ENCODE data around the gene C12orf57. TPM values are rescaled to one million over a fixed set of nuclear protein-coding genes. Genes with fewer than 3 reads are reported as not detected.

The C12orf57 gene
- total and polyA plus RNA-seq, 2 experiments from 2014 or later = 247 to 264 TPM

DNA sequence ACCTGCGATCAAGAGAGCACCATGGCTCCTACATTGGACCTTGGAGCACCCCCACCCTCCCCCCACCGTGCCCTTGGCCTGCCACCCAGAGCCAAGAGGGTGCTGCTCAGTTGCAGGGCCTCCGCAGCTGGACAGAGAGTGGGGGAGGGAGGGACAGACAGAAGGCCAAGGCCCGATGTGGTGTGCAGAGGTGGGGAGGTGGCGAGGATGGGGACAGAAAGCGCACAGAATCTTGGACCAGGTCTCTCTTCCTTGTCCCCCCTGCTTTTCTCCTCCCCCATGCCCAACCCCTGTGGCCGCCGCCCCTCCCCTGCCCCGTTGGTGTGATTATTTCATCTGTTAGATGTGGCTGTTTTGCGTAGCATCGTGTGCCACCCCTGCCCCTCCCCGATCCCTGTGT is 2.0 kb upstream of the C12orf57 start:
- Histone ChIP-seq H3K27ac (no peak overlapping the region), H3K9ac (no peak overlapping the region), H3K27me3 (replicated peaks; ENCODE audit: insufficient read depth) (no peaks in the 10 kb centered on the region), H3K4me3 (no peak overlapping the region), H3K4me1 (ENCODE audit: insufficient read depth) (peaks cover 24% of the 10 kb centered on the region), H3K79me2 (ENCODE audit: insufficient read depth) (peaks cover 17% of the 10 kb centered on the region), H3K4me2 (ENCODE audit: unreplicated experiment) (no peak overlapping the region), H4K20me1 (ENCODE audit: insufficient read depth) (no peaks in the 10 kb centered on the region), H2AFZ (no peak overlapping the region), H3K36me3 (ENCODE audit: low read depth) (0 out of 2 replicates have a peak, but pooled peaks cover 5% of the 10 kb centered on the region), H3K9me2 (ENCODE audit: insufficient read depth) (no peaks in the 10 kb centered on the region), H3F3A (ENCODE audit: insufficient read depth) (peaks cover 51% of the 10 kb centered on the region), H3K9me3 (ENCODE audit: low read depth) (no peaks in the 10 kb centered on the region)
- no peak for DNase-seq
- WGBS, 2 experiments (ENCODE audit: low coverage in 1 of 2, low lambda C conversion rate in 2 of 2, missing lambda C conversion rate in 2 of 2) = 80 to 81% methylated on average over 6 to 12 of the region's 12 CpGs
- TF ChIP-seq EZH2 (IDR thresholded peaks at IDR 0.05; ENCODE audit: insufficient read depth, poor library complexity, severe bottlenecking) (no peak), EZH2phosphoT487 (IDR thresholded peaks at IDR 0.05; ENCODE audit: insufficient read depth, low read depth) (no peak)
- in situ Hi-C loops (cut with MboI) = loop anchor here (10.0 kb wide), 1 partner anchor 173 kb away; no protein-coding TSS in a partner anchor

- 0 out of 2 replicates have a peak, but pooled peaks cover 5% of the 10 kb centered on the region for H3K36me3 ChIP-seq (ENCODE audit: low read depth)
- H3F3A ChIP-seq (ENCODE audit: insufficient read depth) = peaks cover 51% of the 10 kb centered on the region
- DNase-seq = no peak
- in situ Hi-C loops (cut with MboI) = loop anchor here (10.0 kb wide), 1 partner anchor 173 kb away; no protein-coding TSS in a partner anchor
- H3K4me1 ChIP-seq (ENCODE audit: insufficient read depth) = peaks cover 20% of the 10 kb centered on the region
- no peaks in the 10 kb centered on the region for H3K9me3 ChIP-seq (ENCODE audit: low read depth)
- no peak overlapping the region for H3K4me2 ChIP-seq (ENCODE audit: unreplicated experiment)
- no peak overlapping the region for H3K4me3 ChIP-seq
- no peak for TF ChIP-seq EZH2 (IDR thresholded peaks at IDR 0.05; ENCODE audit: insufficient read depth, poor library complexity, severe bottlenecking)
- no peak for TF ChIP-seq EZH2phosphoT487 (IDR thresholded peaks at IDR 0.05; ENCODE audit: insufficient read depth, low read depth)
- no peaks in the 10 kb centered on the region for H3K27me3 ChIP-seq (replicated peaks; ENCODE audit: insufficient read depth)
- peaks cover 12% of the 10 kb centered on the region; the same call in 1 of the 2 replicates for H3K79me2 ChIP-seq (ENCODE audit: insufficient read depth)
- no peak overlapping the region for H2AFZ ChIP-seq
- WGBS, 2 experiments (ENCODE audit: low coverage in 1 of 2, low lambda C conversion rate in 2 of 2, missing lambda C conversion rate in 2 of 2) = 81 to 83% methylated on average over 11 of the region's 11 CpGs
- peak overlapping the region; percentile 89 for H3K9ac ChIP-seq
- no peaks in the 10 kb centered on the region for H3K9me2 ChIP-seq (ENCODE audit: insufficient read depth)
- H3K27ac ChIP-seq = peak overlapping the region; percentile 92
- no peaks in the 10 kb centered on the region for H4K20me1 ChIP-seq (ENCODE audit: insufficient read depth)
These were observed 1.5 kb upstream of the C12orf57 start for GRCh38 chr12:6942331-6942665.

DNA sequence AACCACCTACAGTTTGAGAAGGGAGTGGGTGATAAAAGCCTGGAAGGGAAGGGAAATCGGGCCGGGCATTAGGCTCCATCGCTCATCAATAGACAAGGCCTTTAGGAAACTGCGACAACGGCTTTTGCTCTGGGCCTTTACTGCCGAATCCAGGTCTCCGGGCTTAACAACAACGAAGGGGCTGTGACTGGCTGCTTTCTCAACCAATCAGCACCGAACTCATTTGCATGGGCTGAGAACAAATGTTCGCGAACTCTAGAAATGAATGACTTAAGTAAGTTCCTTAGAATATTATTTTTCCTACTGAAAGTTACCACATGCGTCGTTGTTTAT is 467 bp upstream of the C12orf57 start:
- in situ Hi-C loops (cut with MboI) = loop anchor here (10.0 kb wide), 1 partner anchor 171 kb away; no protein-coding TSS in a partner anchor
- 0 out of 2 replicates have a peak, but pooled peaks cover 5% of the 10 kb centered on the region for H3K36me3 ChIP-seq (ENCODE audit: low read depth)
- H3K9ac ChIP-seq = peak overlapping the region; percentile 89
- no peaks in the 10 kb centered on the region for H3K27me3 ChIP-seq (replicated peaks; ENCODE audit: insufficient read depth)
- peaks cover 17% of the 10 kb centered on the region for H3K4me1 ChIP-seq (ENCODE audit: insufficient read depth)
- peak overlapping the region; percentile 76 for H3K4me2 ChIP-seq (ENCODE audit: unreplicated experiment)
- peak overlapping the region; percentile 92 for H3K27ac ChIP-seq
- peaks cover 51% of the 10 kb centered on the region for H3F3A ChIP-seq (ENCODE audit: insufficient read depth)
- WGBS, 2 experiments (ENCODE audit: low coverage in 1 of 2, low lambda C conversion rate in 2 of 2, missing lambda C conversion rate in 2 of 2) = 0 to 2% methylated on average over 13 of the region's 13 CpGs
- peak overlapping the region; percentile 82 for H3K4me3 ChIP-seq
- H4K20me1 ChIP-seq (ENCODE audit: insufficient read depth) = no peaks in the 10 kb centered on the region
- peak overlapping the region; percentile 11; the same call in 1 of the 2 replicates for H2AFZ ChIP-seq
- peaks cover 11% of the 10 kb centered on the region; the same call in 1 of the 2 replicates for H3K79me2 ChIP-seq (ENCODE audit: insufficient read depth)
- TF ChIP-seq EZH2 (IDR thresholded peaks at IDR 0.05; ENCODE audit: insufficient read depth, poor library complexity, severe bottlenecking) (no peak), EZH2phosphoT487 (IDR thresholded peaks at IDR 0.05; ENCODE audit: insufficient read depth, low read depth) (no peak)
- no peaks in the 10 kb centered on the region for H3K9me2 ChIP-seq (ENCODE audit: insufficient read depth)
- DNase-seq = peak; percentile 96
- no peaks in the 10 kb centered on the region for H3K9me3 ChIP-seq (ENCODE audit: low read depth)

- Histone ChIP-seq H3F3A (ENCODE audit: insufficient read depth) (peaks cover 45% of the 10 kb centered on the region), H2AFZ (peak overlapping the region; percentile 31), H3K36me3 (ENCODE audit: low read depth) (0 out of 2 replicates have a peak, but pooled peaks cover under 1% of the 10 kb centered on the region), H3K4me1 (ENCODE audit: insufficient read depth) (peaks cover 17% of the 10 kb centered on the region), H3K27me3 (replicated peaks; ENCODE audit: insufficient read depth) (no peaks in the 10 kb centered on the region), H3K9ac (peak overlapping the region; percentile 89), H3K4me3 (peak overlapping the region; percentile 82), H3K79me2 (ENCODE audit: insufficient read depth) (peaks cover 11% of the 10 kb centered on the region; the same call in 1 of the 2 replicates), H4K20me1 (ENCODE audit: insufficient read depth) (no peaks in the 10 kb centered on the region), H3K9me3 (ENCODE audit: low read depth) (no peaks in the 10 kb centered on the region), H3K9me2 (ENCODE audit: insufficient read depth) (no peaks in the 10 kb centered on the region), H3K4me2 (ENCODE audit: unreplicated experiment) (peak overlapping the region; percentile 76), H3K27ac (peak overlapping the region; percentile 92)
- 2% methylated on average over 46 to 48 of the region's 48 CpGs for WGBS, 2 experiments (ENCODE audit: low coverage in 1 of 2, low lambda C conversion rate in 2 of 2, missing lambda C conversion rate in 2 of 2)
- in situ Hi-C loops (cut with MboI) = loop anchor here (10.0 kb wide), 1 partner anchor 170 kb away; no protein-coding TSS in a partner anchor
- no peak for TF ChIP-seq EZH2 (IDR thresholded peaks at IDR 0.05; ENCODE audit: insufficient read depth, poor library complexity, severe bottlenecking)
- TF ChIP-seq EZH2phosphoT487 (IDR thresholded peaks at IDR 0.05; ENCODE audit: insufficient read depth, low read depth) = no peak
- DNase-seq = peak; percentile 97
These were observed 762 bp downstream of the C12orf57 start for GRCh38 chr12:6944381-6945186.
